Mesenchymal stem cell (in vitro differentiated cells and primary cell): Measurements from ENCODE around the gene TAF3.
A peak's percentile ranks its signal among the peaks of the same experiment; 100 is the strongest.

Experiments
- DNase-seq: peaks from one replicate; pipeline ENCODE4 v3.0.0-alpha.2; 2013
- H2AFZ ChIP-seq: one replicate; pipeline ENCODE4 v1.6.1; 2013; ENCODE audit warnings: low read depth, mild to moderate bottlenecking, control low read depth, inconsistent platforms, low read length, moderate library complexity
- H2AK5ac ChIP-seq: 2 replicates; pipeline ENCODE4 v1.6.1; 2013; ENCODE audit warnings: low read length, moderate library complexity, mild to moderate bottlenecking, inconsistent platforms; ENCODE audit not compliant: severe bottlenecking
- H2BK120ac ChIP-seq: one replicate; pipeline ENCODE4 v1.6.1; 2013; ENCODE audit warnings: low read depth, mild to moderate bottlenecking, inconsistent platforms, low read length, moderate library complexity
- H2BK12ac ChIP-seq, 2 experiments: one replicate each; pipeline ENCODE4 v1.6.1; 2013; ENCODE audit warnings: inconsistent platforms in 2 of 2, low read length in 2 of 2, mild to moderate bottlenecking in 2 of 2, moderate library complexity in 2 of 2, control low read depth in 1 of 2
- H2BK15ac ChIP-seq: one replicate; pipeline ENCODE4 v1.6.1; 2013; ENCODE audit warnings: mild to moderate bottlenecking, low read depth, inconsistent platforms; ENCODE audit not compliant: poor library complexity, severe bottlenecking
- H2BK5ac ChIP-seq: 2 replicates; pipeline ENCODE4 v1.6.1; 2013; ENCODE audit warnings: low read depth, mild to moderate bottlenecking, low read length, control low read depth, inconsistent platforms; ENCODE audit not compliant: poor library complexity, severe bottlenecking
- H3K14ac ChIP-seq, 2 experiments: one replicate each; pipeline ENCODE4 v1.6.1; 2013; ENCODE audit warnings: inconsistent platforms in 2 of 2, low read length in 2 of 2, control low read depth in 1 of 2, mild to moderate bottlenecking in 1 of 2, moderate library complexity in 1 of 2
- H3K18ac ChIP-seq, 2 experiments: one replicate each; pipeline ENCODE4 v1.6.1; 2013; ENCODE audit warnings: inconsistent platforms in 2 of 2, low read length in 2 of 2, control low read depth in 1 of 2, low read depth in 1 of 2, mild to moderate bottlenecking in 1 of 2
- H3K23ac ChIP-seq, 2 experiments: one replicate each; pipeline ENCODE4 v1.6.1; 2013; ENCODE audit warnings: inconsistent platforms in 2 of 2, low read length in 2 of 2, mild to moderate bottlenecking in 2 of 2, moderate library complexity in 2 of 2, control low read depth in 1 of 2
- H3K27ac ChIP-seq: 2 replicates; pipeline ENCODE4 v1.5.1; 2013; ENCODE audit warnings: mild to moderate bottlenecking, moderate library complexity, low read length, control low read depth, inconsistent platforms; ENCODE audit not compliant: poor library complexity, severe bottlenecking
- H3K27me3 ChIP-seq, 2 experiments: 2 replicates each; pipeline versions ENCODE4 v1.6.1 to v1.7.0; 2013; ENCODE audit warnings: low read length in 2 of 2, mild to moderate bottlenecking in 2 of 2, moderate library complexity in 2 of 2, control low read depth in 1 of 2, inconsistent platforms in 1 of 2; ENCODE audit not compliant: control insufficient read depth in 1 of 2, insufficient read depth in 1 of 2
- H3K36me3 ChIP-seq, 2 experiments: 2 replicates each; pipeline versions ENCODE4 v1.6.1 to v1.7.0; 2013; ENCODE audit warnings: low read length in 2 of 2, control low read depth in 1 of 2, inconsistent platforms in 1 of 2, low read depth in 1 of 2, mild to moderate bottlenecking in 1 of 2; ENCODE audit not compliant: insufficient read depth in 2 of 2, control insufficient read depth in 1 of 2
- H3K4ac ChIP-seq, 2 experiments: one replicate each; pipeline ENCODE4 v1.6.1; 2013; ENCODE audit warnings: inconsistent platforms in 2 of 2, low read length in 2 of 2, mild to moderate bottlenecking in 2 of 2, moderate library complexity in 2 of 2, control low read depth in 1 of 2, low read depth in 1 of 2
- H3K4me1 ChIP-seq: 2 replicates; pipeline ENCODE4 v1.6.1; 2013; ENCODE audit warnings: low read depth, low read length, control low read depth; ENCODE audit not compliant: control insufficient read depth, insufficient read depth
- H3K4me2 ChIP-seq: 2 replicates; pipeline ENCODE4 v1.6.1; 2013; ENCODE audit warnings: low read length, mild to moderate bottlenecking, inconsistent platforms; ENCODE audit not compliant: poor library complexity, severe bottlenecking
- H3K4me3 ChIP-seq, 2 experiments: 2 replicates each; pipeline versions ENCODE4 v1.5.1 to v1.7.0; 2013; ENCODE audit warnings: low read length in 2 of 2, mild to moderate bottlenecking in 2 of 2, control low read depth in 1 of 2, low read depth in 1 of 2; ENCODE audit not compliant: insufficient read depth in 1 of 2
- H3K79me1 ChIP-seq: replicated peaks from 2 replicates; pipeline ENCODE4 v1.6.1; 2013; ENCODE audit warnings: mild to moderate bottlenecking, control low read depth, low read length, inconsistent platforms; ENCODE audit not compliant: poor library complexity, severe bottlenecking
- H3K9ac ChIP-seq: 2 replicates; pipeline ENCODE4 v1.7.0; 2013; ENCODE audit warnings: mild to moderate bottlenecking, low read length, moderate library complexity
- H3K9me3 ChIP-seq: 2 replicates; pipeline ENCODE4 v1.7.0; 2013; ENCODE audit warnings: mild to moderate bottlenecking, low read length; ENCODE audit not compliant: control insufficient read depth
- H4K8ac ChIP-seq: one replicate; pipeline ENCODE4 v1.6.1; 2013; ENCODE audit warnings: inconsistent platforms, mild to moderate bottlenecking, low read length, moderate library complexity
- H4K91ac ChIP-seq: one replicate; pipeline ENCODE4 v1.6.1; 2013; ENCODE audit warnings: mild to moderate bottlenecking, low read length, inconsistent platforms
- WGBS: methylation state at CpG from one replicate; pipeline ENCODE4 v1.1.7; 2013; ENCODE audit warnings: mixed read lengths; 5-methylcytosine and 5-hydroxymethylcytosine counted together

Gene TAF3

DNA sequence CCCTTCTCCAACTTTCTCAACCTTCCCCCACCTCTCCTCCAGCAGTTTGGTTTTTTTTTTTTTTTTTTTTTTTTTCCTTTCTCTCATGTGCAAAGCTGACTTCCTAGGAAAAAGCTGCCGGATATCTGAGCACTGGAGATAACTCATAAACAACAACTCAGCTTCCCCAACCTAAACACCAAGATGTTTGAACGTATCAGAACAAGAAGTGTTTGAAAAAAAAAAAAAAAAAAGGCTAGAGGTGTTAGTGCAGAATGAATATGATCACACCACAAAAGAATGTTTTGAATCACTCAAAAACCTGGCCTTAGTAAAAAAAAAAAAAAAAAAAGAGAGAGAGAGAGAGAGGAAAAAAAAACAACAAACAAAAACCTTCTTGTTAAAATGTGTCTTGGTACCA, 247.3 kb downstream of the TAF3 start:
- Histone ChIP-seq H3K14ac (no peak overlapping the region), H3K18ac (no peak overlapping the region), H2BK5ac (no peak overlapping the region), H3K4me3 (no peak overlapping the region), H2AFZ (no peak overlapping the region), H2BK120ac (no peak overlapping the region), H3K23ac (no peak overlapping the region), H3K4me1 (peaks cover 1% of the 10 kb centered on the region), H3K27me3 (peaks cover 43 to 74% of the 10 kb centered on the region in 2 experiments), H4K91ac (no peak overlapping the region), H3K27ac (no peak overlapping the region), H3K9me3 (no peaks in the 10 kb centered on the region), H4K8ac (no peak overlapping the region), H3K36me3 (no peaks in the 10 kb centered on the region), H2AK5ac (no peak overlapping the region), H3K4me2 (no peak overlapping the region), H3K4ac (no peak overlapping the region), H3K9ac (no peak overlapping the region), H2BK15ac (no peak overlapping the region), H2BK12ac (no peak overlapping the region), H3K79me1 (no peaks in the 10 kb centered on the region)
- no CpG with 5 or more reads among the region's 2 CpGs for WGBS
- DNase-seq: peak; percentile 41

DNA sequence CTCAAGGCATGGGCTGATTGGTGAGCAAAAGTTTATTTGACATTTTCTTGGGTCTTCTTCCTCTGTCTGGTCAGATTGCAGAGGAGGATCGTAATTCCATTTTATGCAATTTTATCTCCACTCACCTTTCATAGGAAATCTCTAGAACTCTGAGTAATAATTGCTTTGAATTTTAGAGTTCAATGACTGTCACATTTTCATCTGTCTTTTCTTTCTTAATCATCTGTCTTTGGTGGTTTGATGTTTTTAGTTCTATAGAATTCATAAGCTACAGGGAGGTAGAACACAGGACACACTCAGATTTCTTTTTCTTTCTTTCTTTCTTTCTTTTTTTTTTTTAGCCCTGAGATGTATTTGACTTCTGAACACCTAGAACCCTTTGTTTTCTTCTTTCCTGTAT, 247.8 kb downstream of the TAF3 start:
- no peak overlapping the region for H4K91ac ChIP-seq
- no peak overlapping the region for H3K4me3 ChIP-seq
- H3K36me3 ChIP-seq: no peaks in the 10 kb centered on the region
- H3K23ac ChIP-seq: no peak overlapping the region
- H3K14ac ChIP-seq: no peak overlapping the region
- DNase-seq: no peak
- no peak overlapping the region for H3K27ac ChIP-seq
- H2BK12ac ChIP-seq: no peak overlapping the region
- no peaks in the 10 kb centered on the region for H3K79me1 ChIP-seq
- H2AK5ac ChIP-seq: no peak overlapping the region
- peaks cover 1% of the 10 kb centered on the region for H3K4me1 ChIP-seq
- no peaks in the 10 kb centered on the region for H3K9me3 ChIP-seq
- WGBS: no CpG with 5 or more reads among the region's 1 CpG
- no peak overlapping the region for H2BK15ac ChIP-seq
- no peak overlapping the region for H3K18ac ChIP-seq
- H2AFZ ChIP-seq: no peak overlapping the region
- peaks cover 38 to 72% of the 10 kb centered on the region in 2 experiments for H3K27me3 ChIP-seq
- H2BK120ac ChIP-seq: no peak overlapping the region
- H3K4me2 ChIP-seq: no peak overlapping the region
- no peak overlapping the region for H4K8ac ChIP-seq
- no peak overlapping the region for H3K9ac ChIP-seq
- no peak overlapping the region for H2BK5ac ChIP-seq
- H3K4ac ChIP-seq: no peak overlapping the region
